ENCODE results near the gene PLA2G4D. TPM values are rescaled to one million over a fixed set of nuclear protein-coding genes. Genes with fewer than 3 reads are reported as not detected.

Gene PLA2G4D
- total RNA-seq, 1 experiment from 2014 or later, result 0.24 TPM

DNA sequence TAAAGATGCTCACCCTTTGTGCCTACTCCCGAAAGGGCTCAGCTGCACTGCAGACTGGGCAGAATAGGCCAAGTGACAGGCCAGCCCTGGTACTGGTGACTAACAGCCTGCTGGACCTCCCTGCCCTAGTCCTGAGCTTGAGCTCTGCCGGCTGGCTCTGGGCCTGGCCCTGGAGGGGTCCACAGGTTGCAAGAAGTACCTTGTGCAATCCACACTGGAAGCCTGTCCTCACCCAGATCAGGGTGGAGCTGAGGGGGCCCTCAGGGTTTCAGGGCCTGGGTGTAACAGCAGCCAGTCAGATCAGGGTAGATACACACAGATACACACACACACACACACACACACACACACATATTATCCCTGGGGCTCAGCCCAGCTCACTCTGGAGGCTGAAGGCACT, 27.3 kb upstream of the PLA2G4D start:
- DNase-seq (ENCODE audit: low spot score) (no peak), ATAC-seq (no peak)
- CTCF ChIA-PET, result interaction anchor here (1.2 to 1.6 kb wide), 2 partner anchors 10 to 37 kb away, joined by 3 to 4 read pairs; no protein-coding TSS in a partner anchor
- H3K27ac Mint-ChIP-seq, result no peak overlapping the region
- peaks cover 3% of the 10 kb centered on the region; the same call in 1 of the 2 replicates for H3K36me3 Mint-ChIP-seq
- H3K27me3 Mint-ChIP-seq (ENCODE audit: low read depth), result peaks cover 4% of the 10 kb centered on the region; the same call in 1 of the 2 replicates
- TF ChIP-seq, protein P1, sequence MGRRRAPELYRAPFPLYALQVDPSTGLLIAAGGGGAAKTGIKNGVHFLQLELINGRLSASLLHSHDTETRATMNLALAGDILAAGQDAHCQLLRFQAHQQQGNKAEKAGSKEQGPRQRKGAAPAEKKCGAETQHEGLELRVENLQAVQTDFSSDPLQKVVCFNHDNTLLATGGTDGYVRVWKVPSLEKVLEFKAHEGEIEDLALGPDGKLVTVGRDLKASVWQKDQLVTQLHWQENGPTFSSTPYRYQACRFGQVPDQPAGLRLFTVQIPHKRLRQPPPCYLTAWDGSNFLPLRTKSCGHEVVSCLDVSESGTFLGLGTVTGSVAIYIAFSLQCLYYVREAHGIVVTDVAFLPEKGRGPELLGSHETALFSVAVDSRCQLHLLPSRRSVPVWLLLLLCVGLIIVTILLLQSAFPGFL (CRISPR knock-in tag; IDR thresholded peaks at IDR 0.05; ENCODE audit: borderline replicate concordance), result no peak
- no peak for TF ChIP-seq OVOL2 (CRISPR knock-in tag; IDR thresholded peaks at IDR 0.05; ENCODE audit: borderline replicate concordance)
- TF ChIP-seq, protein P2, sequence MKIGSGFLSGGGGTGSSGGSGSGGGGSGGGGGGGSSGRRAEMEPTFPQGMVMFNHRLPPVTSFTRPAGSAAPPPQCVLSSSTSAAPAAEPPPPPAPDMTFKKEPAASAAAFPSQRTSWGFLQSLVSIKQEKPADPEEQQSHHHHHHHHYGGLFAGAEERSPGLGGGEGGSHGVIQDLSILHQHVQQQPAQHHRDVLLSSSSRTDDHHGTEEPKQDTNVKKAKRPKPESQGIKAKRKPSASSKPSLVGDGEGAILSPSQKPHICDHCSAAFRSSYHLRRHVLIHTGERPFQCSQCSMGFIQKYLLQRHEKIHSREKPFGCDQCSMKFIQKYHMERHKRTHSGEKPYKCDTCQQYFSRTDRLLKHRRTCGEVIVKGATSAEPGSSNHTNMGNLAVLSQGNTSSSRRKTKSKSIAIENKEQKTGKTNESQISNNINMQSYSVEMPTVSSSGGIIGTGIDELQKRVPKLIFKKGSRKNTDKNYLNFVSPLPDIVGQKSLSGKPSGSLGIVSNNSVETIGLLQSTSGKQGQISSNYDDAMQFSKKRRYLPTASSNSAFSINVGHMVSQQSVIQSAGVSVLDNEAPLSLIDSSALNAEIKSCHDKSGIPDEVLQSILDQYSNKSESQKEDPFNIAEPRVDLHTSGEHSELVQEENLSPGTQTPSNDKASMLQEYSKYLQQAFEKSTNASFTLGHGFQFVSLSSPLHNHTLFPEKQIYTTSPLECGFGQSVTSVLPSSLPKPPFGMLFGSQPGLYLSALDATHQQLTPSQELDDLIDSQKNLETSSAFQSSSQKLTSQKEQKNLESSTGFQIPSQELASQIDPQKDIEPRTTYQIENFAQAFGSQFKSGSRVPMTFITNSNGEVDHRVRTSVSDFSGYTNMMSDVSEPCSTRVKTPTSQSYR (CRISPR knock-in tag; IDR thresholded peaks at IDR 0.05), result no peak
- TF ChIP-seq ZNF396 (CRISPR knock-in tag; IDR thresholded peaks at IDR 0.05; ENCODE audit: borderline replicate concordance), result no peak
- no peak for TF ChIP-seq SOX15 (CRISPR knock-in tag; IDR thresholded peaks at IDR 0.05)
- no peak for TF ChIP-seq NFYB (CRISPR knock-in tag; conservative IDR thresholded peaks at IDR 0.05; ENCODE audit: low read depth)
- no peak for TF ChIP-seq EMX1 (CRISPR knock-in tag; IDR thresholded peaks at IDR 0.05)
- TF ChIP-seq, protein P3, sequence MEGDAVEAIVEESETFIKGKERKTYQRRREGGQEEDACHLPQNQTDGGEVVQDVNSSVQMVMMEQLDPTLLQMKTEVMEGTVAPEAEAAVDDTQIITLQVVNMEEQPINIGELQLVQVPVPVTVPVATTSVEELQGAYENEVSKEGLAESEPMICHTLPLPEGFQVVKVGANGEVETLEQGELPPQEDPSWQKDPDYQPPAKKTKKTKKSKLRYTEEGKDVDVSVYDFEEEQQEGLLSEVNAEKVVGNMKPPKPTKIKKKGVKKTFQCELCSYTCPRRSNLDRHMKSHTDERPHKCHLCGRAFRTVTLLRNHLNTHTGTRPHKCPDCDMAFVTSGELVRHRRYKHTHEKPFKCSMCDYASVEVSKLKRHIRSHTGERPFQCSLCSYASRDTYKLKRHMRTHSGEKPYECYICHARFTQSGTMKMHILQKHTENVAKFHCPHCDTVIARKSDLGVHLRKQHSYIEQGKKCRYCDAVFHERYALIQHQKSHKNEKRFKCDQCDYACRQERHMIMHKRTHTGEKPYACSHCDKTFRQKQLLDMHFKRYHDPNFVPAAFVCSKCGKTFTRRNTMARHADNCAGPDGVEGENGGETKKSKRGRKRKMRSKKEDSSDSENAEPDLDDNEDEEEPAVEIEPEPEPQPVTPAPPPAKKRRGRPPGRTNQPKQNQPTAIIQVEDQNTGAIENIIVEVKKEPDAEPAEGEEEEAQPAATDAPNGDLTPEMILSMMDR (IDR thresholded peaks at IDR 0.05), result no peak
- TF ChIP-seq ZNF263 (CRISPR knock-in tag; IDR thresholded peaks at IDR 0.05; ENCODE audit: low read depth), result no peak
- peaks cover 7% of the 10 kb centered on the region for H3K9me3 Mint-ChIP-seq
- no peak overlapping the region for H3K4me3 Mint-ChIP-seq
- POLR2A ChIA-PET, result no interaction called here
- peaks cover 13% of the 10 kb centered on the region for H3K4me1 Mint-ChIP-seq

DNA sequence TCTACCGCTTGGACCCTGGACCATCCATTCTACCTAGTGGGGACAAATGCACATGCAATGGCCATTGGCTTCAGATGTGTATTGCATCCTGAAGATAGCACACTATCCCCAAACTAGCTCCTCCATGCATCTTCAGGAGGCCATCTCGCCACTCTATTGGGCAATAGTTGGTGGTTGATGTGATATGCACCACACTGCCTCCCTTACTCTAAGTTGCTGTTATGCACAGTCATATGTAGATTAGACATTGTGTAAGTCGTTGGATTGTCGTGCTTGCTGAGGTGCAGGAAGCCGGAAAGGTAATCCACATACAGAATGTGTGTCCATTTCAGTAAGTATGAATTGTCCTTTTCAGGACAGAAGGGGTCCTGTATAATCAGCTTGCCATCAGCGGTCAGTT, 26.7 kb upstream of the PLA2G4D start:
- Mint-ChIP-seq H3K27me3 (ENCODE audit: low read depth) (peaks cover 4% of the 10 kb centered on the region; the same call in 1 of the 2 replicates), H3K9me3 (peaks cover 12% of the 10 kb centered on the region), H3K4me1 (peaks cover 13% of the 10 kb centered on the region), H3K4me3 (no peak overlapping the region), H3K36me3 (peaks cover 6% of the 10 kb centered on the region; the same call in 1 of the 2 replicates), H3K27ac (no peak overlapping the region)
- DNase-seq (ENCODE audit: low spot score) (no peak), ATAC-seq (no peak)
- TF ChIP-seq ZNF263 (CRISPR knock-in tag; IDR thresholded peaks at IDR 0.05; ENCODE audit: low read depth) (no peak), TP53 (CRISPR knock-in tag; IDR thresholded peaks at IDR 0.05) (no peak), FOXJ3 (CRISPR knock-in tag; IDR thresholded peaks at IDR 0.05; ENCODE audit: borderline replicate concordance) (no peak), JUN (CRISPR knock-in tag; IDR thresholded peaks at IDR 0.05) (no peak), GTF2I (CRISPR knock-in tag; conservative IDR thresholded peaks at IDR 0.05) (no peak), ZNF671 (CRISPR knock-in tag; IDR thresholded peaks at IDR 0.05) (no peak), CREM (CRISPR knock-in tag; IDR thresholded peaks at IDR 0.05) (no peak), FOXK1 (CRISPR knock-in tag; IDR thresholded peaks at IDR 0.05) (no peak), CBFB (CRISPR knock-in tag; IDR thresholded peaks at IDR 0.05; ENCODE audit: low read depth) (no peak)
- TF ChIP-seq, protein P4, sequence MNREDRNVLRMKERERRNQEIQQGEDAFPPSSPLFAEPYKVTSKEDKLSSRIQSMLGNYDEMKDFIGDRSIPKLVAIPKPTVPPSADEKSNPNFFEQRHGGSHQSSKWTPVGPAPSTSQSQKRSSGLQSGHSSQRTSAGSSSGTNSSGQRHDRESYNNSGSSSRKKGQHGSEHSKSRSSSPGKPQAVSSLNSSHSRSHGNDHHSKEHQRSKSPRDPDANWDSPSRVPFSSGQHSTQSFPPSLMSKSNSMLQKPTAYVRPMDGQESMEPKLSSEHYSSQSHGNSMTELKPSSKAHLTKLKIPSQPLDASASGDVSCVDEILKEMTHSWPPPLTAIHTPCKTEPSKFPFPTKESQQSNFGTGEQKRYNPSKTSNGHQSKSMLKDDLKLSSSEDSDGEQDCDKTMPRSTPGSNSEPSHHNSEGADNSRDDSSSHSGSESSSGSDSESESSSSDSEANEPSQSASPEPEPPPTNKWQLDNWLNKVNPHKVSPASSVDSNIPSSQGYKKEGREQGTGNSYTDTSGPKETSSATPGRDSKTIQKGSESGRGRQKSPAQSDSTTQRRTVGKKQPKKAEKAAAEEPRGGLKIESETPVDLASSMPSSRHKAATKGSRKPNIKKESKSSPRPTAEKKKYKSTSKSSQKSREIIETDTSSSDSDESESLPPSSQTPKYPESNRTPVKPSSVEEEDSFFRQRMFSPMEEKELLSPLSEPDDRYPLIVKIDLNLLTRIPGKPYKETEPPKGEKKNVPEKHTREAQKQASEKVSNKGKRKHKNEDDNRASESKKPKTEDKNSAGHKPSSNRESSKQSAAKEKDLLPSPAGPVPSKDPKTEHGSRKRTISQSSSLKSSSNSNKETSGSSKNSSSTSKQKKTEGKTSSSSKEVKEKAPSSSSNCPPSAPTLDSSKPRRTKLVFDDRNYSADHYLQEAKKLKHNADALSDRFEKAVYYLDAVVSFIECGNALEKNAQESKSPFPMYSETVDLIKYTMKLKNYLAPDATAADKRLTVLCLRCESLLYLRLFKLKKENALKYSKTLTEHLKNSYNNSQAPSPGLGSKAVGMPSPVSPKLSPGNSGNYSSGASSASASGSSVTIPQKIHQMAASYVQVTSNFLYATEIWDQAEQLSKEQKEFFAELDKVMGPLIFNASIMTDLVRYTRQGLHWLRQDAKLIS (CRISPR knock-in tag; IDR thresholded peaks at IDR 0.05; ENCODE audit: borderline replicate concordance), result no peak
- ChIA-PET CTCF (interaction anchor here (1.2 to 1.6 kb wide), 3 partner anchors 11 to 37 kb away, joined by 3 to 6 read pairs (median 4); no protein-coding TSS in a partner anchor), POLR2A (no interaction called here)
